ENCODE measurements around the gene XBP1. TPM values are rescaled to one million over a fixed set of nuclear protein-coding genes. Genes with fewer than 3 reads are reported as not detected.
A peak's percentile ranks its signal among the peaks of the same experiment; 100 is the strongest.
"Not testable (repeated sequence)": the region's sequence is repeated elsewhere in the genome, so short reads cannot be mapped to it uniquely, and the experiment has no call there.

The XBP1 gene
- total RNA-seq, 1 experiment from 2014 or later, result 598 TPM

DNA sequence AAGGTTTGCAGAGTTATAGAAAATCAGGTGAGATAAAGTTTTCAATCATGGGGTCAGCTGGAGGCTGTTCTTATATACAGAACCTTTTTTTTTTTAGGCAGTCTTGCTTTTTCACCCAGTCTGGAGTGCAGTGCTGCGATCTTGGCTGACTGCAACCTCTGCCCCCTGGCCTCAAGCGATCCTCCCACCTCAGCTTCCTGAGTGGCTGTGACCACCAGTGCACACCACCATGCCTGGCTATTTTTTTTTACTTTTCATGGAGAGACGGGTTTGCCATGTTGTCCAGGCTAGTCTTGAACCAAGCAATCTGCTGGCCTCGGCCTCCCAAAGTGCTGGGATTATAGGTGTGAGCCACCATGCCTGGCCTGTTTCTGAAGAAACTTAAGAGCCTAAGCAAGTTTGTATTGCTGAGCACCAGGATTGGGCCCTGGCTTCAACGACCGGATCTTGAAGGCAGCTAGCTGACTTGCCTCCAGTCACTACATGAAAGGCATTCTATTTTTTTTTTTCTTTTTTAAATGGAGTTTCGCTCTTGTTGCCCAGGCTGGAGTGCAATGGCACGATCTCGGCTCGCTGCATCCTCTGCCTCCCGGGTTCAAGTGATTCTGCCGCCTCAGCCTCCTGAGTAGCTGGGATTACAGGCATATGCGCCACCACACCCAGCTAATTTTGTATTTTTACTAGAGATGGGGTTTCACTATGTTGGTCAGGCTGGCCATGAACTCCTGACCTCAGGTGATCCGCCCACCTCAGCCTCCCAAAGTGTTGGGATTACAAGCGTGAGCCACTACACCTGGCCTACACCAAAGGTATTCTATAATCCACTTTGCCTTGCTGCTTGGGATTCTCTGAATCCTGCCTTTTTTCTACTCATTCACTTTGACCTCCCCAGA, 7.6 kb downstream of the XBP1 start:
- DNase-seq (ENCODE audit: low spot score), result no peak

DNA sequence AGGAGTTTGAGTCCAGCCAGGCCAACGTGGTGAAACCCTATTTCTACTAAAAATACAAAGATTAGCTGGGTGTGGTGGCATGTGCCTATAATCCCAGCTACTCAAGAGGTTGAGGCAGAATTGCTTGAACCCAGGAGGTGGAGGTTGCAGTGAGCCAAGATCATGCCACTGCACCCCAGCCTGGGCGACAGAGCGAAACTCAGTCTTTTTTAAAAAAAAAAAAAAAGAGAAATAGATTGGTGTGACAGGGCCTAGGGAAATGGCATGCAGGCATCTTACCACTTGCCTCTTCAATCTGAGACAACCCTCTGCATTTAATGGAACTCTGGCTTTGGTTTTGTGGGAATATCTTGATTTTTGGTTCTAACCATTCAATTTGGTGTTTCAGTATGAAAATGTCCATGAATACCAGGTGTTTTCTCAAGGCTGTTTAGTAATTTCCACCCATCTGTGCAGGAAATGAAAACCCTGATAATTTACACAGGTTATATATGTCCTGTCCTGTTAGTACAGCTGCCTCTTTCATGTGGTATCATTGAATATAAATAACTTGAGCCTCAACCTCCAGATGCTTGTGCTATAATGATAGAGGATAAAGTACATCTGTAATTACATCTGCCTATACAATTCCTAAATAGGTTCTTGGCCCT, 8.4 kb downstream of the XBP1 start:
- no peak for DNase-seq (ENCODE audit: low spot score)

DNA sequence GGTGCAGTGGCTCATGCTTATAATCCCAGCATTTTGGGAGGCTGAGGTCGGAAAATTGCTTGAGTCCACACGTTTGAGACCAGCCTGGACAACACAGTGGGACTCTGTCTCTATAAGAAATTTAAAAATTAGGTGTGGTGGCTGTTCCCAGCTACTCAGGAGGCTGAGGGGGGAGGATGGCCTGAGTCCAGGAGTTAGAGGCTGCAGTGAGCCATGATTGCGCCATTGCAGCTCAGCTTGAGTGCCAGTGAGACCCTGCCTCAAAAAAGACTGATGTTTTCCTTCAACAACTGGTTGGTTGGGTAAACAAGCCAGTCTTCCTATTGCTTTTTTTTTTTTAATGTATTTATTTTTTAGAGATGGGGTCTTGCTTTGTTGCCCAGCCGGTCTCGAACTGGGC, 9.2 kb downstream of the XBP1 start:
- DNase-seq (ENCODE audit: low spot score), result no peak

DNA sequence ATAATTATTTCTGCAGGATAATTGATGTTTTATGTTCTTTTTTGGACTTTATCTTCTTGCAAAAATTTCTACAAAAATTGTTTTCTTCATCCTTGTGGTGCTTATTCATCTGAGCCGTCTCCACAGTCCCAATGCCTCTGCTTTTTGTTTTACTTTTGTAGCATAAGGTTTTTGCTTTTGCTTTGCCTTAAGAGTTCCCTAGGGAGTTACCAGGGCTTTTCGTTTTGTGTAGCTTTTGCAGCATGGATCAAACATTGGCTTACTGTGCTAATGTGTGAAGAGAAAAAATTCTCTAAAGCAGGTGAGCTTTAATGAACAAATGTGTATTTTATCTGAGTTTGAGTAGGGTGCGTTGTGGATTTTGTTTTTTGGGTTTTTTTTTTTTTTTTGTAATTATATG, 11.8 kb downstream of the XBP1 start:
- no peak for DNase-seq (ENCODE audit: low spot score)

DNA sequence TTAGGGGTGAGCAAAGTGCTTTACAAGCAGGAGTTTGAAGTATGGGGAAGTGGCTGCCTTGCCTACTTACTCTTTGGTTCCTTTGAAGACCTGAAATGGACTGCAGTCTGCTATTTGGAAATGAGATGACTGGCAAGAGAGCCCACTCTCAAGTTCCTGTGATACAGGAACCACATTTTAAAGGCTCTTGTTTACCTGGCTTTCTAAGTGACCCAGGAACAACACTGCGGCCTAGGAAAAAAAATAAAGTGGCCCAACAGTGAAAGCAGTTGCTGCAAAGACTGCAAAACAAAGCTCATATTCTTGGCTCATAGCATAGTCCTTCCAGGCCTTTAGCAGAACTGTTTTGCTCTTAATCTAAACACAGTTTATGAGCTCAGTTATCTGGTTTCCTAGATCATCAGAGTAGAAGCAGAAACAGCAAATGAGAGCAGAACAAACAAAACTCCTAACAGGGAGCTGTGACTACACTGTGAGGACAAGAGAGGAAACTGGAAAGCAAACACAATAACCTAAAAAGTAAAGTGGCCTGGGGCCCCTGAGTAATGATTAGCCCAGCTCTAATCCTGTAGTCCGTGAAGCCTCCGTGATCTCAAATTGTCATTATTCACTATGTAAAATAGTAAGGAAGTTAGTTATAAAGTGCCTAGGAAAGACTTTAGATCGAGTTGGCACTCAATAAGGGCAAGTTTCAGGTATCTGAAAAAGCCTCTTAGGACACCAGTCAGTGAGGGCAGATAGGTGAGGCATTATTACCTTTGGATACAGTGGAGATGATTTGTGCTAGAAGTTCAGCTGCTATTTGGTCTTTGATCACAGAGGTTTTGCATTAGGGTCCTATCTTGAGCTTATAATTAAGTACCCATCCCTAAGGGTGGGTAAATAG, 16.3 kb downstream of the XBP1 start:
- peak; percentile 30 for DNase-seq (ENCODE audit: low spot score)

DNA sequence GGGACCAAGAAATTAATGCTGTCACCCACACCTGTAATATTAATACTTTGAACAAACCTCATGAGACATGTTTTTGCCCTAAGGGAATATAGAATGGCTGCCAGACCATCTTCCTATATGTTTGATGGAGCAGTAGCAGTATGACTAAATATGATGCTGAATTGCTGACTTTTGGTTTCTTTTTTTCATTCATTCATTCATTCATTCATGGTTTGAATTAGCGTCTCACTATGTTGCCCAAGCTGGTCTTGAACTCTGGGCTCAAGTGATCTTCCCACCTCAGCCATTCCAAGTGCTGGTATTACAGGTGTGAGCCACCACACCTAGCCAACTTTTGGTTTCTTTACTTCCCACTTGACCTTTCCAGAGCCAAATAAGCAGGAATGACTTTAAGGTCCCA, 20.1 kb downstream of the XBP1 start:
- DNase-seq (ENCODE audit: low spot score), result no peak

DNA sequence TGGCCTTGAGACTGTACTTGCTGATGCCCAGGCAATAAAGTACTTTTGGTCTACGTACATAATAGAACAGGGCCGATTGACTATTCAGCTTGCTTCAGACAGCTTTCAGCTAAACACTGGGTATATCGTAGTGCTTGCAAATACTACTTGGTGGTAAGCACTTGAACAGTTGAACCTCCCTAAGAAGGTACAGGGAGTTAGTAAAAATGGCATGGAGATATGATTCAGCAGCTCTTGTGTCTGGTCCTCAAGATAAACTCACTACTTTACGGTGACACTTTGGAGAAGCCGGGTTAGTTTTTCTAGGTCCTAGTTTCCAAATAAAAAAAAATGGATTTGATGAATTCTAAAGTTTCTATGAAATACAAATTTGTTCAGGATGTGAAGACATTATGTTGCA, 20.5 kb downstream of the XBP1 start:
- no peak for DNase-seq (ENCODE audit: low spot score)

DNA sequence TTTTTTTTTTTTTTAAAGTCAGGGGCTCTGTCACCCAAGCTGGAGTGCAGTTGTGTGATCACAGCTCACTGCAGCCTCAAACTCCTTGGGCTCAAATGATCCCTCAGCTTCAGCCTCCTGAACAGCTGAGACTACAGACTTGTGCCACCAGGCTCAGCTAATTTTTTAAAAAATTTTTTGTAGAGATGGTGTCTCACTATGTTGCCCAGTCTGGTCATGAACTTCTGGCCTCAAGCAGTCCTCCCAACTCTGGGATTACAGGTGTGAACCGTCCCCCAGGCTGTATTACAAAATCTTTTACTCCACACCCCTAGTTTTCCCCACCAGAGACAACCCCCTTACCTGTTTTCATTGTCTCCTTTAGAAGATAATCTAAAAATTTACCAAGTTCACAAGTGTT, 26.0 kb downstream of the XBP1 start:
- no peak for DNase-seq (ENCODE audit: low spot score)

DNA sequence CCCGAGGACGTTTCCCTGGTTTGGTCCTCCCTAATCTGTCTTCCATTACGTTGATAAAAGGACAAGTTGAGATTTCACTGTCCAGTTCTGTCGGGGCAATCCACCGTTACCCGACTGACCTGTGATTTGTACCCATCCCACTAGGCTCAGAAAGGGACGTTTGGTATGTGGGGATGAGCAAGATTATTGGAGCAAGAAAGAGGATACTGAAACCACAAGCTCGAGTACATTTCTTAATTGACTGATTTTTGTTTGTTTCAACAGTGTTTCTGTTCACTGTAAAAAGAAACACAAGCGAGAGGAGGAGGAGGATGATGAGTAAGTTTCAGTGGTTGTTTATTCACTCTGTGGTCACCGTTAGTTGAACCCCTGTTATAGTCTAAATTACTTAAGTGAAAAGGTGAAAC, 26.9 kb downstream of the XBP1 start:
- DNase-seq (ENCODE audit: low spot score), result no peak

DNA sequence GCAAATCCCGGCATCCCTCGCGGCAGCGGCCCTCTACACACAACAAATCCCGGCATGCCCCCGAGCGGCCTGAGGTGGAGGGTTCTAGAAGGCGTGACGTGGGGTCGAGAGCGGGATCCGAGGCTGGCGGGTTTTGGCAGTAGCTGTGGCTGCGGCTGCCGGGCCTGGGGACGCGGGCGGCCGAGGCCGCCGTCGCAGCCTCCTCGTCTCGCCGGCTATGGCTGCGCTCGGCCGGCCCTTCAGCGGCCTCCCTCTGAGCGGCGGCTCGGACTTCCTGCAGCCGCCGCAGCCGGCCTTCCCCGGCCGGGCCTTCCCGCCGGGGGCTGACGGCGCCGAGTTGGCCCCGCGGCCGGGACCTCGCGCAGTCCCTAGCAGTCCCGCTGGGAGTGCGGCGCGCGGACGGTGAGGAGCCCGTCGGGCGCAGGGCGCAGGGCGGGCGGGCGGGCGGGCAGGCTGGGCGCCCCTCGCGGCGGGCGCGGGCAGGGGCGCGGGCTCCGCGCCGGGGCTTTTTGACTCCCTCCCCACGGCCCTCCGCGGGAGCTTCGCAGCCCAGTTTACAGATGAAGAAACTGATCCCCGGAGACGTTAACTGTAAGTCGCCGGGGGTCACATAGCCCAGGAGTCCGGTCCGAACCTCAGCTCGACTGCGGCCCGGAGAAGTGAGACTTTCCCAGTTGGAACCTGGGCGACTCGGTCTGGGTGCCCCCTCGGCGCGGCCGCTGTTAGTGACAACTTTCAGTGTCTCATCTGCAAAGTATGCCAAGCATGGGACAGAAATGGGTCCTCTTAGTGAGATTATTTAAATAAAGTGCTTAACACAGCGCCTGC, 27.5 kb downstream of the XBP1 start, which contains the start of gene CCDC117:
TSS of gene CCDC117 (plus strand) at position 63 of the 828 bp plus-strand sequence. CDS start at position 218, 155 bp downstream.
- peak; percentile 97 for DNase-seq (ENCODE audit: low spot score)

DNA sequence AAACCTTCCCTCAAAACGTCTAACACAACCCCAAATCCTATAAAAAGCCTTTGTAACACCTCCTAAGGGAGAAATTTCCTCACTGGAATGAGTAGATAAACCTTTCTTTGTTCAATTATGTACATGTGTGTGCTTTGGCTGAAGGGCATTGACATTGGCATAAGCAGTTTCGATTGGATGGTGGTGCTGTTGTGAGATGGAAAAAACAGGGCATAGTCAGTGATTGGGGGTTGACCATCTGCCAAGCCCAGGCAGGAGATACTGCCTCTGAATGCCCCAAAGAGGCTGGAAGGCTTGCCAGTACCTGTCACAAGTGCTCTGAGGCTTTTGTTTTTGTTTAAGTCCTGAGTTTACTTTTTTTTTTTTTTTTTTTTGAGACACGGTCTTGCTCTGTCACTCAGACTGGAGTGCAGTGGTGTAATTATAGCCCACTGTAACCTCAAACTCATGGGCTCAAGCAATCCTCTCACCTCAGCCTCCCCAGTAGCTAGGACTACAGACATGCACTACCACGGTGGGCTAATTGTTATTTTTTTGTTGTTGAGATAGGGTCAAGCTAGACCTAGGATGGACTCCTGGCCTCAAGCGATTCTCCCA, 29.1 kb downstream of the XBP1 start:
- no peak for DNase-seq (ENCODE audit: low spot score)

DNA sequence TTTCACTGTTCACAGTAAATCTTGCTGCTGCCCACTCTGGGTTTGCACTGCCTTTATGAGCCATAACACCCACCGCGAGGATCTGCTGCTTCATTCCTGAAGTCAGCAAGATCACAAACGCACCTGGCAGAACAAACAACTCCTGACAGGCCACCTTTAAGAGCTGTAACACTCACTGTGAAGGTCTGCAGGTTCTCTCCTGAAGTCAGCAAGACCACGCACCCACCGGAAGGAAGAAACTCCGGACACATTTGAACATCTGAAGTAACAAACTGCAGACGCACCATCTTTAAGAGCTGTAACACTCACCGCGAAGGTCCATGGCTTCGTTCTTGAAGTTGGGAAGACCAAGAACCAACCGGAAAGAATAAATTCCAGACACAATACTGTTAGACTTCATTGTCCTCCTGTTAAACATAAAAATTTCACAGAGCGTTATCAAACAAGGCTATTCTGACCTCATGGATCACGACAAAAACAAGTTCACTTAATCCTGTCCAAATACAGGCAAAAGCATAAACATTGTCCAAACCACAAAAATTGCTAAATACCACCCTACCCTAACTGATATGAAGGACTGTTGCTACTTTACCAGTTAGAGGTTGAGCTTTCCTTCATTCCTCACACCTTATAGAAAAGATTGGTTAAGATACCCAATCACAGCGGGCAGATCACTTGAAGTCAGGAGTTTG, 30.8 kb downstream of the XBP1 start:
- DNase-seq (ENCODE audit: low spot score), result no peak

DNA sequence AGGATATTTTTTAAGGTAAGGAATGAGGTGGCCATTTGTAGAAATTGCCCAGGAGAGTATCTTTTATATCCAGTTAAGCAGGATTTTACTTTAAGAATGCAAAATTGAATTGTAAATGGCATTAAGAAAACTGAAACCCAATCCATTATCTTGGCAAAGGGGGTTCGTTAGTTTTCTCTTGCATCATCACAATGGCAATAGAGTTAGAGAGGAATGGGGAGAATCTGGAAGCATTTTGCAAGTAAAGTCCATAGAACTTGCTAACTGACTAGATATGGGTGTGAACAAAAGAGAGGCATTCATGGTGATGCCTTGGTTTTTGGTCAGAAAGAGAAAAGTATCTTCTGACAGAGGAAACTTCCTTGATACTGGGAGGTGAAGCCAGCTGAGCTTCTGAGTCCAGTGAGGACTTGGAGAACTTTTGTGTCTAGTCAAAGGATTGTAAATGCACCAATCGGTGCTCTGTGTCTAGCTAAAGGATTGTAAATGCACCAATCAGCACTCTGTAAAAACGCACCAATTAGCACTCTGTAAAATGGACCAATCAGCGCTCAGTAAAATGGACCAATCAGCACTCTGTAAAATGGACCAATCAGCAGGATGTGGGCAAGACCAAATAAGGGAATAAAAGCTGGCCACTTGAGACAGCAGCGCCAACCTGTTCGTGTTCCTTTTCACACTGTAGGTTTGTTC, 31.5 kb downstream of the XBP1 start:
- no peak for DNase-seq (ENCODE audit: low spot score)

DNA sequence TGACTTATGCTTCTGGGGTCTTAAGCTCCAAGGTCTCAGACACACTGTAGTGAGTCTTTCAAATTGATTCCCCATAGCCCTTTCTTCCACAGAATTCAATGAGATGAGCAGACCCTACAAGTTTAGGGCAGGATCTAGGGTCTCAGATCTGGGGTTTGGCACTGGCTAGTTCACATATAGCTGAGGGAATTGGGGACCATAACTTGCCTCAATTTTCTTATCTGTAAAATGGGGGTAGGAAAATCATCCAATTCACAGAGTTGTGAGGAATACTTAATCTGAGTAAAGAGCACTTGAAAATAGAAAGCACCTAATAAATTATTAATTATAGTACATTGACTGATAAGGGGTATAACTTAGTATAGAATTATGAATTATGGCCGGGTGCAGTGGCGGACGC, 33.7 kb downstream of the XBP1 start:
- DNase-seq (ENCODE audit: low spot score), result no peak

DNA sequence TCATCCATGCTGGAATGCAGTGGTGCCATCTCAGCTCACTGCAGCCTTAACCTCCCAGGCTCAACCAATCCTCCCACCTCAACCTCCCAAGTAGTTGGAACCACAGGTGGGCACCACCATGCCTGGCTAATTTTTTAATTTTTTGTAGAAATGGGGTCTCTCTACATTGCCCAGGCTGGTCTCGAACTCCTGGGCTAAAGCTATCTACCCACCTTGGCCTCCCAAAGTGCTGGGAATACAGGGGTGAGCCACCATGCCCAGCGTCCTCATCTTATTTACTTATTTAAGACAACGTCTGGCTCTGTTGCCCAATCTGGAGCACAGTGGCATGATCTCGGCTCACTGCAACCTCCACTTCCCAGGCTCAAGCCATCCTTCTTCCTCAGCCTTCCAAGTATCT, 38.4 kb downstream of the XBP1 start:
- DNase-seq (ENCODE audit: low spot score), result not testable (repeated sequence)

DNA sequence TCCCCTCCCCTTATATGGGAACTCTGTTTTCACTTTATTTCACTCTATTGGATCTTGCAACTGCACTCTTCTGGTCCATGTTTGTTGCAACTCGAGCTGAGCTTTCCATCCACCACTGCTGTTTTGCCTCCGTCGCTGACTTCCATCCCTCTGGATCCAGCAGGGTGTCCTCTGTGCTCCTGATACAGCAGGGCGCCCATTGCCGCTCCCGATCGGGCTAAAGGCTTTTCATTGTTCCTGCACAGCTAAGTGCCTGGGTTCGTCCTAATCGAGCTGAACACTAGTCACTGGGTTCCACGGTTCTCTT, 39.0 kb downstream of the XBP1 start:
- DNase-seq (ENCODE audit: low spot score), result no peak

DNA sequence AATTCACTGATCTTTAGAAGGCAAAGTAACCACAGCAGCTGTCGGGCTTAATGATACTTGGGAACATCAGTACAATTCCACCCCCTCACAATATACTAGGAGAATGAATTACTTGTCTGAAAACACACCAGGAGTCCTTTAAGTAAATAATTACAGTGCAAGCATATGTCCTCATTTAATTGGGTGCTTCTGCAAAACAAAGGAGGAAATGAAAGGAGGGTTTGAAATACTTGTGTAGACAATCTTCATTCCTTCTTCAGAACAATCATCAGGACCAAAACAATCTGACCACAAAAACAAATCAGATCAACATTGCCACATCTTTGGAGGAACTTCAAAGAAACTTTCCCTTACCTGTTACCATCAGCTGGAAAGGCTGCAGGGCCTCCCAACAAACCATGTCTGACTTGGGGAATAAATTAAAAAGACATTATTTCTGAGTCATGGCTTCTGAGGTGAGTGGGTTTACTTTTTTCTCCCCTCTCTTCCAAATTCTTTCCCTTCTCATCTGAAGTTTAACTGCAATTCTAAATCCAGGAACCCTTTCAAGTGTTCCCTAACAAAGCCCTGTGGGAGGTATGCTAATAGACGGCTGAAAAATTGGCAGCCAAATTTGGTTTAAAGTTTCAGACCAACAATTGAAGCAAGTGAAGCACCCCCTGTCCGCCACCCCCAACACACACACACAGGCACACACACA, 40.4 kb downstream of the XBP1 start:
- DNase-seq (ENCODE audit: low spot score), result no peak

DNA sequence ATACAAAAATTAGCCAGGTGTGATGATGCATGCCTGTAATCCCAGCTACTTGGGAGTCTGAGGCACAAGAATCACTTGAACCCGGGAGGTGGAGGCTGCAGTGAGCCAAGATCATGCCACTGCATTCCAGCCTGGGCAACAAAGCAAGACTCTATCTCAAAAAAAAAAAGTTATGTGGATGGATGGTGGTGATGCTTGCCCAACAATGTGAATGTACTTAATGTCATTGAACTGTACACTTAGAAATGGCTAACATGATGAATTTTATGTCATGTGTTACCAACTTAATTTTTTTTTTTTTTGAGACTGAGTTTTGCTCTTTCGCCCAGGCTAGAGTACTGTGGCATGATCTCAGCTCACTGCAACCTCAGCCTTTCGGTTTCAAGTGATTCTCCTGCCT, 45.9 kb downstream of the XBP1 start:
- not testable (repeated sequence) for DNase-seq (ENCODE audit: low spot score)

DNA sequence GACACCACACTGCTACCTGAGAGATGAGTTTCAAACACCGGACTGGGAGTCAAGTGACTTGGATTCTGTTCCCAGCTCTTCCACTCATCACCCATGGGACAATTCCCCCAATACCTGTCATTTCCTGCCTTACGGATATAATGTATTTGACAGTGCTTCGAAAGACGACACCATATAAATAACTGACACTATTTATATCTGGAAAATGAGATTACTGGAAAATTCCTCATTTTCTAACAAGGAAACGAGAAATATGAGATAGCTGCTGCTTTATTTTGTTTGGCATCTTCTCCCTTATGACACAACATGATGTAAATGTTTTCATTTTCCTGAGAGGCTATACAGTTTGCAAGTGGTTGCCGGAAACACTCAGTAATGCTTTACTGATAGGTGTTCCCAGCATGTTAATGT, 49.9 kb downstream of the XBP1 start:
- no peak for DNase-seq (ENCODE audit: low spot score)
